ENCODE results near the gene HMCN1. TPM values are rescaled to one million over a fixed set of nuclear protein-coding genes. Genes with fewer than 3 reads are reported as not detected.

The HMCN1 gene
- total and polyA plus RNA-seq, 2 experiments from 2014 or later: 1.6 to 8.7 TPM

DNA sequence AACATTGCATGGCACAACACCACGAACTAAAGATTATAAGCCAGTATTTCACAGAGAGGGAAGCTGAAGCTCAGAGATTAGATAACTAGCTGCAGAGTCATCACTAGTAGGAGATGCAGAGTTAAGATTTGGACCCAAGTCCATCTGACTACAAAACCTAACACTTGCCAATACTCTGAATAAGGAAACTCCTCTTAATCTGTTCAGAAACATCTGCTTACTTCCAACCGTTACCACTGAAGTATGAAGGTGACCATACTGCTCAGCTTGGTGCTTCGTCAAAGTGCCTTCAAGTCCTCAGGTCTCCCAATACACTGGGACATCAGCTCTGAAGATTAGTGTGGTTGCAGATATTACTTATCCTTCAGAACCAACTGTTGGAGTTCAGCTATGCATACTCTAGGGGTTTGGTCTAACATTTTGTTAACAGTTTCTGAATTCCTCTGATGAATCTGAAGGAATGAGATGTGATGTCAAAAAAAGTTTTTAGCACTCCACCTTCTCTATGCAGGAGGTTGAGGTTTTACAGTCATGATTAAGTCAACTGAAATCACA is 461.3 kb downstream of the HMCN1 start:
- H2AFZ ChIP-seq: no peak overlapping the region
- no peaks in the 10 kb centered on the region for H3K36me3 Mint-ChIP-seq (ENCODE audit: low read depth)
- H3K36me3 ChIP-seq (ENCODE audit: insufficient read depth): no peaks in the 10 kb centered on the region; the same call in 1 of the 2 replicates
- DNase-seq (ENCODE audit: low spot score): no peak
- H3K4me3 ChIP-seq: no peak overlapping the region
- no peak overlapping the region for H3K27ac Mint-ChIP-seq
- no peaks in the 10 kb centered on the region for H3K79me2 ChIP-seq (replicated peaks; ENCODE audit: insufficient read depth)
- H3K4me1 ChIP-seq (ENCODE audit: insufficient read depth): no peaks in the 10 kb centered on the region
- no peaks in the 10 kb centered on the region for H3F3A ChIP-seq (replicated peaks; ENCODE audit: low read depth)
- H3K4me1 Mint-ChIP-seq: no peaks in the 10 kb centered on the region
- TF ChIP-seq ETS1 (IDR thresholded peaks at IDR 0.05) (no peak), ZNF114 (CRISPR knock-in tag; IDR thresholded peaks at IDR 0.05) (no peak), EZH2 (IDR thresholded peaks at IDR 0.05; ENCODE audit: low read depth, unreplicated experiment) (no peak), ZNF331 (CRISPR knock-in tag; IDR thresholded peaks at IDR 0.05; ENCODE audit: low read depth) (no peak), CREB1 (CRISPR knock-in tag; IDR thresholded peaks at IDR 0.05; ENCODE audit: low read depth) (no peak), NANOG (IDR thresholded peaks at IDR 0.05; ENCODE audit: borderline replicate concordance) (no peak), EZH2phosphoT487 (IDR thresholded peaks at IDR 0.05; ENCODE audit: unreplicated experiment) (no peak)
- TF ChIP-seq, protein P1, sequence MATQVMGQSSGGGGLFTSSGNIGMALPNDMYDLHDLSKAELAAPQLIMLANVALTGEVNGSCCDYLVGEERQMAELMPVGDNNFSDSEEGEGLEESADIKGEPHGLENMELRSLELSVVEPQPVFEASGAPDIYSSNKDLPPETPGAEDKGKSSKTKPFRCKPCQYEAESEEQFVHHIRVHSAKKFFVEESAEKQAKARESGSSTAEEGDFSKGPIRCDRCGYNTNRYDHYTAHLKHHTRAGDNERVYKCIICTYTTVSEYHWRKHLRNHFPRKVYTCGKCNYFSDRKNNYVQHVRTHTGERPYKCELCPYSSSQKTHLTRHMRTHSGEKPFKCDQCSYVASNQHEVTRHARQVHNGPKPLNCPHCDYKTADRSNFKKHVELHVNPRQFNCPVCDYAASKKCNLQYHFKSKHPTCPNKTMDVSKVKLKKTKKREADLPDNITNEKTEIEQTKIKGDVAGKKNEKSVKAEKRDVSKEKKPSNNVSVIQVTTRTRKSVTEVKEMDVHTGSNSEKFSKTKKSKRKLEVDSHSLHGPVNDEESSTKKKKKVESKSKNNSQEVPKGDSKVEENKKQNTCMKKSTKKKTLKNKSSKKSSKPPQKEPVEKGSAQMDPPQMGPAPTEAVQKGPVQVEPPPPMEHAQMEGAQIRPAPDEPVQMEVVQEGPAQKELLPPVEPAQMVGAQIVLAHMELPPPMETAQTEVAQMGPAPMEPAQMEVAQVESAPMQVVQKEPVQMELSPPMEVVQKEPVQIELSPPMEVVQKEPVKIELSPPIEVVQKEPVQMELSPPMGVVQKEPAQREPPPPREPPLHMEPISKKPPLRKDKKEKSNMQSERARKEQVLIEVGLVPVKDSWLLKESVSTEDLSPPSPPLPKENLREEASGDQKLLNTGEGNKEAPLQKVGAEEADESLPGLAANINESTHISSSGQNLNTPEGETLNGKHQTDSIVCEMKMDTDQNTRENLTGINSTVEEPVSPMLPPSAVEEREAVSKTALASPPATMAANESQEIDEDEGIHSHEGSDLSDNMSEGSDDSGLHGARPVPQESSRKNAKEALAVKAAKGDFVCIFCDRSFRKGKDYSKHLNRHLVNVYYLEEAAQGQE (IDR thresholded peaks at IDR 0.05; ENCODE audit: unreplicated experiment): no peak
- TF ChIP-seq, protein P2, sequence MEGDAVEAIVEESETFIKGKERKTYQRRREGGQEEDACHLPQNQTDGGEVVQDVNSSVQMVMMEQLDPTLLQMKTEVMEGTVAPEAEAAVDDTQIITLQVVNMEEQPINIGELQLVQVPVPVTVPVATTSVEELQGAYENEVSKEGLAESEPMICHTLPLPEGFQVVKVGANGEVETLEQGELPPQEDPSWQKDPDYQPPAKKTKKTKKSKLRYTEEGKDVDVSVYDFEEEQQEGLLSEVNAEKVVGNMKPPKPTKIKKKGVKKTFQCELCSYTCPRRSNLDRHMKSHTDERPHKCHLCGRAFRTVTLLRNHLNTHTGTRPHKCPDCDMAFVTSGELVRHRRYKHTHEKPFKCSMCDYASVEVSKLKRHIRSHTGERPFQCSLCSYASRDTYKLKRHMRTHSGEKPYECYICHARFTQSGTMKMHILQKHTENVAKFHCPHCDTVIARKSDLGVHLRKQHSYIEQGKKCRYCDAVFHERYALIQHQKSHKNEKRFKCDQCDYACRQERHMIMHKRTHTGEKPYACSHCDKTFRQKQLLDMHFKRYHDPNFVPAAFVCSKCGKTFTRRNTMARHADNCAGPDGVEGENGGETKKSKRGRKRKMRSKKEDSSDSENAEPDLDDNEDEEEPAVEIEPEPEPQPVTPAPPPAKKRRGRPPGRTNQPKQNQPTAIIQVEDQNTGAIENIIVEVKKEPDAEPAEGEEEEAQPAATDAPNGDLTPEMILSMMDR (conservative IDR thresholded peaks at IDR 0.05; ENCODE audit: low read depth in 2 of 2): no peak
- no peak overlapping the region for H3K4me2 ChIP-seq
- peaks cover 14% of the 10 kb centered on the region for H3K9me2 ChIP-seq (ENCODE audit: insufficient read depth)
- H4K20me1 ChIP-seq (replicated peaks; ENCODE audit: insufficient read depth): no peaks in the 10 kb centered on the region
- H3K9me3 Mint-ChIP-seq: no peaks in the 10 kb centered on the region; the same call in 2 of the 3 replicates
- no peaks in the 10 kb centered on the region for H3K27me3 Mint-ChIP-seq (ENCODE audit: insufficient read depth, low read depth, poor library complexity)
- H3K27ac ChIP-seq (ENCODE audit: low read depth): no peak overlapping the region
- ATAC-seq: no peak
- H3K4me3 Mint-ChIP-seq: no peak overlapping the region
- no peaks in the 10 kb centered on the region for H3K27me3 ChIP-seq (ENCODE audit: insufficient read depth)
